Measurements from ENCODE around the gene SLC25A47. TPM values are rescaled to one million over a fixed set of nuclear protein-coding genes. Genes with fewer than 3 reads are reported as not detected.

The SLC25A47 gene
- total and polyA plus RNA-seq, 2 of the 4 experiments (the other 2 are of a cell fraction): not detected

DNA sequence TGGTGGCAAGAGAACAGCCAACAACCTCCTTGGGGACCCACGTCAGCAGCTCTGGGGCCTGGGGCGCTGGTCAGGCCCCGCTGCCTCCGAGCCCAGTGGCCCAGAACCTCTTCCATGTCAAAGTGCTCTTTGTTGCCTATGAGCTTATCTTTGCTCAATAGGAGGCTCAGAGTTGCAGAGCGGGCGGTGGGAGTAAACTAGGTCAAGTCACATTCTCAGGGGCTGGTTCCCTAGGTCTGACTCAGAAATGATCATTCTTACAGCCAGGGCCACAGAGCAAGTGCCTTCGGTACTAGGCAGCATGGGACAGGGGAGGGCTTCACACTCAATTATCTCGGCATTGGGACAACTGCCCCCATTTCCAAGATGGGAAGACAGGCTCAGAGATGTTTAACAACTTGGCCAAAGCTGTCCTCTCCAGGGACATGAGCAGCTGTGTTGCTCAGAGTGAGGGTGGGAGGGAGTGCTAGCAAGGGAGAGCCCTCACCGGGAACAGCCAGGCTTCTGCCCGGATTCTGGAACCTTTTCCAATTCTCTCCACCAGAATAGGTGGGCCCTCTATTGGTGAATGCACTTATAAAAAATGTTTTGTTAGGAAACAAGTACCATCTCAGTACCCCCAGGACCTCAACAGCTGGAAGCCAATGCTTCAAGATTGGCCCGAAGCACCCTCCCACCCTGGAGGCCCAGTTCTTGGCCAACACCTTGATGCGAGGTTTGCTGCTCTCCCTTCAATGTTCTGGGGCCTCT, 28.8 kb upstream of the SLC25A47 start:
- POLR2A ChIA-PET (ENCODE audit: unreplicated experiment): interaction anchor here (0.6 kb wide), 1 partner anchor 601 kb away, joined by 3 read pairs; no protein-coding TSS in a partner anchor
- ATAC-seq (ENCODE audit: low read depth): no peak
- H2AK5ac ChIP-seq (ENCODE audit: low read depth, low read length): no peak overlapping the region

More for the DNA sequence above, 28.8 kb upstream of the SLC25A47 start:
- intact Hi-C loops (cut with micrococcal nuclease) (no loop called here), dilution Hi-C loops (cut with HindIII; ENCODE audit: low sequenced_read_pairs, unreplicated experiment) (no loop called here), in situ Hi-C loops (cut with MboI; ENCODE audit: low sequenced_read_pairs) (no loop called here)
- Histone ChIP-seq H3K23ac (ENCODE audit: low read depth, low read length) (no peak overlapping the region), H3K36me3 (ENCODE audit: control insufficient read depth, insufficient read depth, low read length) (peaks cover 53% of the 10 kb centered on the region), H2BK15ac (ENCODE audit: low read depth, low read length) (no peak overlapping the region), H2AK9ac (replicated peaks; ENCODE audit: low read depth, low read length, poor library complexity) (no peak overlapping the region), H3K4ac (ENCODE audit: low read depth, low read length) (no peak overlapping the region), H2BK120ac (ENCODE audit: low read depth, low read length) (no peak overlapping the region), H3K4me3 (ENCODE audit: insufficient read depth, low read depth, low read length) (no peak overlapping the region), H4K20me1 (ENCODE audit: insufficient read depth, low read length) (peaks cover 37% of the 10 kb centered on the region), H4K91ac (ENCODE audit: insufficient read depth, low read depth, low read length) (no peak overlapping the region), H2BK20ac (ENCODE audit: low read depth, low read length) (no peak overlapping the region), H4K8ac (ENCODE audit: low read depth in 2 of 2, low read length in 2 of 2) (no peak overlapping the region), H3K9ac (ENCODE audit: low read depth, low read length) (no peak overlapping the region), H3K9me1 (ENCODE audit: insufficient read depth, low read length) (peaks cover 3% of the 10 kb centered on the region; the same call in 1 of the 2 replicates), H3K14ac (replicated peaks; ENCODE audit: low read depth, low read length) (no peak overlapping the region), H4K5ac (ENCODE audit: low read depth, low read length) (no peak overlapping the region), H3K27ac (ENCODE audit: insufficient read depth, low read length) (no peak overlapping the region), H3K4me2 (ENCODE audit: low read depth, low read length) (no peak overlapping the region), H3K9me3 (ENCODE audit: control insufficient read depth, insufficient read depth, low read length) (no peaks in the 10 kb centered on the region), H3K56ac (ENCODE audit: extremely low read depth, insufficient read depth, low read length) (no peak overlapping the region), H2BK5ac (ENCODE audit: low read depth, low read length, poor library complexity, severe bottlenecking) (no peak overlapping the region), H3K18ac (ENCODE audit: low read depth, low read length) (no peak overlapping the region), H3K79me1 (ENCODE audit: low read depth in 1 of 2, low read length in 2 of 2) (peaks cover 11 to 77% of the 10 kb centered on the region in 2 experiments), H2AFZ (replicated peaks; ENCODE audit: low read length, poor library complexity) (no peak overlapping the region), H3K27me3 (ENCODE audit: control insufficient read depth, insufficient read depth, low read length) (no peaks in the 10 kb centered on the region), H3K4me1 (ENCODE audit: control insufficient read depth, insufficient read depth, low read length) (peaks cover 12% of the 10 kb centered on the region)
- DNase-seq: no peak
- CTCF ChIA-PET: no interaction called here
- 97% methylated on average over 6 of the region's 12 CpGs; no CpG with 5 or more reads in 1 of the 2 experiments for WGBS, 2 experiments (ENCODE audit: extremely low coverage in 2 of 2, insufficient read length in 1 of 2)
- no peak for TF ChIP-seq BHLHE40 (IDR thresholded peaks at IDR 0.05; ENCODE audit: low read depth, low read length)
- TF ChIP-seq FOS (IDR thresholded peaks at IDR 0.05; ENCODE audit: low read depth, low read length): no peak
- TF ChIP-seq MAFK (IDR thresholded peaks at IDR 0.05; ENCODE audit: low read depth, low read length): no peak
- TF ChIP-seq, protein P1, sequence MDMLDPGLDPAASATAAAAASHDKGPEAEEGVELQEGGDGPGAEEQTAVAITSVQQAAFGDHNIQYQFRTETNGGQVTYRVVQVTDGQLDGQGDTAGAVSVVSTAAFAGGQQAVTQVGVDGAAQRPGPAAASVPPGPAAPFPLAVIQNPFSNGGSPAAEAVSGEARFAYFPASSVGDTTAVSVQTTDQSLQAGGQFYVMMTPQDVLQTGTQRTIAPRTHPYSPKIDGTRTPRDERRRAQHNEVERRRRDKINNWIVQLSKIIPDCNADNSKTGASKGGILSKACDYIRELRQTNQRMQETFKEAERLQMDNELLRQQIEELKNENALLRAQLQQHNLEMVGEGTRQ (IDR thresholded peaks at IDR 0.05; ENCODE audit: low read depth, low read length): no peak
- TF ChIP-seq CHD1 (IDR thresholded peaks at IDR 0.05; ENCODE audit: low read depth, low read length): no peak
- TF ChIP-seq SMC3 (IDR thresholded peaks at IDR 0.05; ENCODE audit: low read depth, low read length): no peak
- no peak for TF ChIP-seq RFX5 (IDR thresholded peaks at IDR 0.05; ENCODE audit: low read depth, low read length)
- no peak for TF ChIP-seq RCOR1 (IDR thresholded peaks at IDR 0.05; ENCODE audit: insufficient replicate concordance, low read length)
- no peak for TF ChIP-seq MXI1 (IDR thresholded peaks at IDR 0.05; ENCODE audit: borderline replicate concordance, low read depth, low read length)
- no peak for TF ChIP-seq NFE2L2 (IDR thresholded peaks at IDR 0.05; ENCODE audit: low read depth, low read length)
- TF ChIP-seq CEBPB (IDR thresholded peaks at IDR 0.05; ENCODE audit: low read depth, low read length): no peak
- TF ChIP-seq POLR2A (IDR thresholded peaks at IDR 0.05; ENCODE audit: low read depth, low read length): no peak
- no peak for TF ChIP-seq CTCF (conservative IDR thresholded peaks at IDR 0.05; ENCODE audit: low read depth, low read length)
- no peak for TF ChIP-seq RAD21 (IDR thresholded peaks at IDR 0.05; ENCODE audit: low read length)
- no peak for TF ChIP-seq ELK1 (IDR thresholded peaks at IDR 0.05; ENCODE audit: borderline replicate concordance, low read depth, low read length)
- TF ChIP-seq MAZ (IDR thresholded peaks at IDR 0.05; ENCODE audit: borderline replicate concordance, low read depth, low read length): no peak
- BruUV-seq (replicated peaks): no TSS peak
